ENCODE data around the gene ADRM1. TPM values are rescaled to one million over a fixed set of nuclear protein-coding genes. Genes with fewer than 3 reads are reported as not detected.

ADRM1 gene
- total and polyA plus RNA-seq, 10 of the 15 experiments (the other 5 are each of a cell fraction or from before 2014, with no cell fraction given): 3.4 to 213 (median 95.9) TPM

GRCh38 chr20:62318400-62319345, 15.9 kb downstream of the ADRM1 start:
- ATAC-seq (no peak; the same call in 2 of the 3 replicates), FAIRE-seq (no peak), DNase-seq (ENCODE audit: low read depth, low spot score) (no peak)
- Histone ChIP-seq H2AFZ (ENCODE audit: control insufficient read depth, low read depth, low read length) (no peak overlapping the region), H3K36me3 (ENCODE audit: control insufficient read depth in 2 of 2, insufficient read depth in 2 of 2, low read length in 1 of 2) (no peaks in the 10 kb centered on the region; a peak in 1 of 4 replicates), H3K4me3 (no peak overlapping the region), H3K4me2 (ENCODE audit: control insufficient read depth, insufficient read depth) (no peak overlapping the region), H3K27ac (ENCODE audit: control insufficient read depth, insufficient read depth) (no peak overlapping the region), H3K9ac (ENCODE audit: control insufficient read depth, insufficient read depth, low read length) (no peak overlapping the region), H4K20me1 (ENCODE audit: control insufficient read depth, insufficient read depth) (no peaks in the 10 kb centered on the region), H3K9me3 (replicated peaks; ENCODE audit: control insufficient read depth, insufficient read depth, low read length) (no peaks in the 10 kb centered on the region; the same call in 2 of the 3 replicates), H3K4me1 (ENCODE audit: control insufficient read depth, insufficient read depth, low read length) (no peaks in the 10 kb centered on the region), H3K27me3 (replicated peaks in 1 of 2; ENCODE audit: control insufficient read depth in 2 of 2, insufficient read depth in 2 of 2, low read length in 1 of 2) (no peaks in the 10 kb centered on the region), H3K79me2 (ENCODE audit: control insufficient read depth, insufficient read depth, low read length) (no peaks in the 10 kb centered on the region)
- ChIA-PET SMC1A (ENCODE audit: uncharacterized antibody, unreplicated experiment) (no interaction called here), RAD21 (ENCODE audit: unreplicated experiment) (no interaction called here), CTCF (no interaction called here), POLR2A (no interaction called here)
- intact Hi-C loops (cut with micrococcal nuclease; ENCODE audit: unreplicated experiment) (no loop called here), in situ Hi-C loops (cut with MboI) (no loop called here)
- WGBS (ENCODE audit: insufficient coverage, insufficient replicate concordance, low lambda C conversion rate, missing lambda C conversion rate): 88% methylated on average over 36 of the region's 36 CpGs
- BruUV-seq (replicated peaks): no TSS peak
- no peak for TF ChIP-seq ZNF592 (IDR thresholded peaks at IDR 0.05)
- no peak for TF ChIP-seq TAF1 (IDR thresholded peaks at IDR 0.05; ENCODE audit: borderline replicate concordance, low read depth, low read length)
- no peak for TF ChIP-seq NR2C1 (IDR thresholded peaks at IDR 0.05)
- no peak for TF ChIP-seq RAD21 (IDR thresholded peaks at IDR 0.05; ENCODE audit: insufficient read depth, low read depth, low read length)
- TF ChIP-seq MTA2 (IDR thresholded peaks at IDR 0.05; ENCODE audit: low read depth): no peak
- no peak for TF ChIP-seq ZNF687 (IDR thresholded peaks at IDR 0.05)
- no peak for TF ChIP-seq SKIL (IDR thresholded peaks at IDR 0.05; ENCODE audit: low read depth, poor library complexity, severe bottlenecking)
- TF ChIP-seq JUND (IDR thresholded peaks at IDR 0.05; ENCODE audit: low read depth, low read length): no peak
- no peak for TF ChIP-seq ZNF217 (IDR thresholded peaks at IDR 0.05)
